Measurements from ENCODE around the gene ZNRF1. TPM values are rescaled to one million over a fixed set of nuclear protein-coding genes. Genes with fewer than 3 reads are reported as not detected.
A peak's percentile ranks its signal among the peaks of the same experiment; 100 is the strongest.

The ZNRF1 gene
- total and polyA plus RNA-seq, 2 of the 8 experiments (the other 6 are each of a cell fraction or from before 2014, with no cell fraction given): 33.5 to 52.9 TPM

- peak in 1 of 2 experiments; percentile 61 for DNase-seq (ENCODE audit: low read depth in 1 of 2, low spot score in 2 of 2)
- no peak overlapping the region for H4K8ac ChIP-seq (ENCODE audit: extremely low read depth, insufficient read depth, low read length)
- no peaks in the 10 kb centered on the region for H3K79me1 ChIP-seq (ENCODE audit: low read depth, low read length)
- H3K79me2 ChIP-seq (ENCODE audit: control insufficient read depth in 1 of 2, insufficient read depth in 2 of 2, low read length in 2 of 2): no peaks in the 10 kb centered on the region
- H3K9ac ChIP-seq (replicated peaks in 1 of 4; ENCODE audit: extremely low read depth in 1 of 4, low read depth in 3 of 4, low read length in 3 of 4): no peak overlapping the region
- no peak overlapping the region for H4K91ac ChIP-seq (replicated peaks; ENCODE audit: insufficient read length, low read length)
- no peak overlapping the region for H3K56ac ChIP-seq (replicated peaks; ENCODE audit: insufficient read length, low read depth, low read length)
- ChIA-PET POLR2A (ENCODE audit: partially characterized antibody) (interaction anchor here (1.0 to 1.3 kb wide), 2 partner anchors 8 to 21 kb away, joined by 3 to 5 read pairs; partner anchors contain the start of gene LDHD), CTCF (ENCODE audit: partially characterized antibody) (interaction anchor here (1.2 to 1.4 kb wide), 2 partner anchors 19 to 325 kb away, joined by 3 to 4 read pairs; no protein-coding TSS in a partner anchor)
- H3K9me3 ChIP-seq (ENCODE audit: insufficient read depth in 2 of 2, low read depth in 1 of 2, low read length in 1 of 2): no peaks in the 10 kb centered on the region
- H2AK5ac ChIP-seq (ENCODE audit: low read depth, low read length): no peak overlapping the region
- H3K18ac ChIP-seq (ENCODE audit: extremely low read depth, low read length): no peak overlapping the region
- H2BK15ac ChIP-seq (ENCODE audit: low read length): no peak overlapping the region
- H3K14ac ChIP-seq (ENCODE audit: insufficient read length): no peak overlapping the region
- no peak overlapping the region for H3K4me2 ChIP-seq (ENCODE audit: insufficient read depth in 1 of 2, low read depth in 2 of 2, low read length in 2 of 2)
- H4K20me1 ChIP-seq (replicated peaks in 1 of 2; ENCODE audit: control insufficient read depth in 1 of 2, insufficient read depth in 2 of 2, low read length in 2 of 2): no peaks in the 10 kb centered on the region
- no peak overlapping the region for H2BK120ac ChIP-seq (replicated peaks; ENCODE audit: low read depth, low read length)
- no peaks in the 10 kb centered on the region for H3K27me3 ChIP-seq (replicated peaks in 1 of 4; ENCODE audit: control insufficient read depth in 3 of 4, extremely low read depth in 1 of 4, insufficient read depth in 3 of 4, low read length in 3 of 4)
- H3K23ac ChIP-seq (ENCODE audit: insufficient read length): no peak overlapping the region
- no peak overlapping the region for H3K4me3 ChIP-seq (ENCODE audit: extremely low read depth in 1 of 4, insufficient read depth in 2 of 4, low read depth in 3 of 4, low read length in 4 of 4)
- FAIRE-seq: no peak
- H2BK5ac ChIP-seq (ENCODE audit: low read depth, low read length): peak overlapping the region; percentile 61; the same call in 1 of the 2 replicates
- no peak overlapping the region for H3K4ac ChIP-seq (replicated peaks; ENCODE audit: insufficient read length, low read depth, low read length)
- H3K27ac ChIP-seq (ENCODE audit: low read depth, low read length): no peak overlapping the region
- no peaks in the 10 kb centered on the region for H3K36me3 ChIP-seq (ENCODE audit: control insufficient read depth in 2 of 4, insufficient read depth in 4 of 4, low read length in 3 of 4)
- peak overlapping the region; percentile 76; the same call in 1 of the 2 replicates for H2BK12ac ChIP-seq (ENCODE audit: low read depth, low read length)
- H3K23me2 ChIP-seq (ENCODE audit: low read depth, low read length): no peaks in the 10 kb centered on the region; the same call in 1 of the 2 replicates
- 68% methylated on average over 9 of the region's 9 CpGs; no CpG with 5 or more reads in 1 of the 2 experiments for WGBS, 2 experiments (ENCODE audit: extremely low coverage in 1 of 2, insufficient coverage in 1 of 2, insufficient read length in 1 of 2, insufficient replicate concordance in 2 of 2, low coverage in 1 of 2, low lambda C conversion rate in 2 of 2, missing lambda C conversion rate in 1 of 2)
- H4K5ac ChIP-seq (ENCODE audit: insufficient read length, low read depth, low read length): no peak overlapping the region
- peaks cover 0 to 7% (median 0%) of the 10 kb centered on the region in 4 experiments; a peak in 1 of 7 replicates for H3K4me1 ChIP-seq (replicated peaks in 1 of 4; ENCODE audit: control insufficient read depth in 3 of 4, insufficient read depth in 4 of 4, low read length in 3 of 4)
- H2AFZ ChIP-seq (ENCODE audit: low read length): no peak overlapping the region
- H2BK20ac ChIP-seq (ENCODE audit: low read length): no peak overlapping the region
- peak; percentile 62; the same call in 1 of the 2 replicates for TF ChIP-seq MAX (IDR thresholded peaks at IDR 0.05)
- TF ChIP-seq E2F6 (IDR thresholded peaks at IDR 0.05): peak; percentile 61
- no peak for TF ChIP-seq EP300 (IDR thresholded peaks at IDR 0.05; ENCODE audit: borderline replicate concordance in 1 of 2, low read depth in 2 of 2, low read length in 2 of 2)
- no peak for TF ChIP-seq RBBP5 (IDR thresholded peaks at IDR 0.05; ENCODE audit: borderline replicate concordance, low read depth, low read length)
These were observed 139.8 kb downstream of the ZNRF1 start for GRCh38 chr16:75138636-75139035.

All from H1 (cell line).